Psoas muscle (tissue), 8 donors: ENCODE data around the gene NEK9. TPM values are rescaled to one million over a fixed set of nuclear protein-coding genes. Genes with fewer than 3 reads are reported as not detected.

Experiments used
- ATAC-seq, 4 donors: fragments of 200-7000 bp; cut with Tn5 transposase; one replicate each; pipeline ENCODE4 v1.9.1; 2020; ENCODE audit warnings: moderate library complexity in 3 of 4, mild to moderate bottlenecking in 2 of 4
- DNase-seq, 2 donors: peaks; one replicate each; pipeline ENCODE4 v3.0.0-alpha.2; 2020
- H3K27ac ChIP-seq: fragments of 200-600 bp; one replicate; pipeline ENCODE4 v1.8.0; 2022
- H3K27me3 ChIP-seq, 3 donors: fragments of 200-600 bp in 1 of 3; one replicate each; pipeline versions ENCODE4 v1.6.1 to v1.8.0; 2013 to 2022; ENCODE audit warnings: low read length in 2 of 3, mild to moderate bottlenecking in 2 of 3, moderate library complexity in 1 of 3; ENCODE audit not compliant: insufficient read depth in 3 of 3
- H3K36me3 ChIP-seq, 2 donors: fragments of 200-600 bp in 1 of 2; one replicate each; pipeline versions ENCODE4 v1.6.1 to v1.8.0; 2013 to 2022; ENCODE audit warnings: low read depth in 1 of 2, mild to moderate bottlenecking in 1 of 2, moderate library complexity in 1 of 2; ENCODE audit not compliant: insufficient read depth in 1 of 2
- H3K4me1 ChIP-seq: fragments of 200-600 bp; one replicate; pipeline ENCODE4 v1.8.0; 2022
- H3K4me3 ChIP-seq: fragments of 200-600 bp; one replicate; pipeline ENCODE4 v1.8.0; 2022; ENCODE audit warnings: mild to moderate bottlenecking
- H3K9me3 ChIP-seq: fragments of 200-600 bp; one replicate; pipeline ENCODE4 v1.8.0; 2022
- WGBS, 3 donors: extraction: QIAGEN DNeasy Blood & Tissue Kit; methylation state at CpG; one replicate each; pipeline versions ENCODE4 v1.1.6 to v1.1.7; 2013; 5-methylcytosine and 5-hydroxymethylcytosine counted together
- intact Hi-C, 2 donors: fragments of 100-400 bp; cut with DNase I; formaldehyde crosslinking; loops; one replicate each; pipeline versions ENCODE4 v1.11.0 to v1.14.2; 2022
- polyA plus RNA-seq, 3 donors: library from polyadenylated mRNA; stranded (reverse); fragments of 200-250 nt; gene quantifications; one replicate each; pipeline ENCODE4 v1.2.3, GENCODE V29; 2013
- total RNA-seq, 4 donors: library from RNA; stranded (reverse); fragmentation: NEBNext Ultra II Directional in 2 of 4; extraction: Animal tissue kit (Norgen Biotek cat#: 25700) in 2 of 4; gene quantifications; one replicate each; pipeline versions ENCODE4 v1.2.1 to v1.2.4, GENCODE V29; 2021 to 2023
- TF ChIP-seq, protein P1 (sequence below): fragments of 200-600 bp; IDR thresholded peaks from one replicate; pipeline ENCODE4 v1.8.0; 2022; ENCODE audit warnings: antibody characterized with exemption
- donor health status: healthy with polysubstance abuse.
- donor health status: DM: no; HTN: no; CAD: no; lungs with moderate emphysema.
- donor health status: Bipolar disorder and iron deficiency.
- donor health status: healthy.
- donor health status: DM: yes; HTN: yes; CAD: no.
- donor health status: DM: no; HTN: no; CAD: no.
- donor health status: DM: no; HTN: no; CAD: no.
- donor health status: DM: yes; HTN: yes; CAD: no.

The NEK9 gene
- total and polyA plus RNA-seq, 7 donors: 17.9 to 116 (median 69.1) TPM

DNA sequence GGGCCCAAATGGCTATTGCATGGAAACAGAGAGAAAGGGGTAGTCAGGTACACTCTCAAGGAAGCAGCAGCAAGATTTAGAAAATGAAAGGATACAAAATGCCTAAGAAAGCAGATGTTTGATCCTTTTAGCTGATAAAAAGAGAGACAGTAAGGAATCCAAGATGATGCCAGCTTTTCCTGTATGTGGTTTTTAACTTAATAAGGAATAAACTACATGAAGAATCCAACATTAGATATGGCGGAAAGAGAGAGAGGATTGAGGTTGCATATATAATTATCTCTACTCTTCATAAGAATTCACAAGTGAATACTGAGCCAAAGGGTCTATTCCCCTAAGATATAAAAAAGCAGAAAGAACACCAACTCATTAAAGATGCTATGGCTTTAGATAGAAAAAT lies 38.0 kb upstream of the NEK9 start:
- Histone ChIP-seq H3K9me3 (no peaks in the 10 kb centered on the region), H3K27me3 (no peaks in the 10 kb centered on the region), H3K36me3 (no peaks in the 10 kb centered on the region), H3K4me3 (no peak overlapping the region), H3K27ac (no peak overlapping the region), H3K4me1 (peaks cover 62% of the 10 kb centered on the region)
- DNase-seq (no peak), ATAC-seq (no peak)
- intact Hi-C loops: no loop called here
- WGBS, 3 donors: 52 to 99% (median 94%) methylated on average over 1 of the region's 1 CpG
- TF ChIP-seq, protein P1, sequence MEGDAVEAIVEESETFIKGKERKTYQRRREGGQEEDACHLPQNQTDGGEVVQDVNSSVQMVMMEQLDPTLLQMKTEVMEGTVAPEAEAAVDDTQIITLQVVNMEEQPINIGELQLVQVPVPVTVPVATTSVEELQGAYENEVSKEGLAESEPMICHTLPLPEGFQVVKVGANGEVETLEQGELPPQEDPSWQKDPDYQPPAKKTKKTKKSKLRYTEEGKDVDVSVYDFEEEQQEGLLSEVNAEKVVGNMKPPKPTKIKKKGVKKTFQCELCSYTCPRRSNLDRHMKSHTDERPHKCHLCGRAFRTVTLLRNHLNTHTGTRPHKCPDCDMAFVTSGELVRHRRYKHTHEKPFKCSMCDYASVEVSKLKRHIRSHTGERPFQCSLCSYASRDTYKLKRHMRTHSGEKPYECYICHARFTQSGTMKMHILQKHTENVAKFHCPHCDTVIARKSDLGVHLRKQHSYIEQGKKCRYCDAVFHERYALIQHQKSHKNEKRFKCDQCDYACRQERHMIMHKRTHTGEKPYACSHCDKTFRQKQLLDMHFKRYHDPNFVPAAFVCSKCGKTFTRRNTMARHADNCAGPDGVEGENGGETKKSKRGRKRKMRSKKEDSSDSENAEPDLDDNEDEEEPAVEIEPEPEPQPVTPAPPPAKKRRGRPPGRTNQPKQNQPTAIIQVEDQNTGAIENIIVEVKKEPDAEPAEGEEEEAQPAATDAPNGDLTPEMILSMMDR: no peak

DNA sequence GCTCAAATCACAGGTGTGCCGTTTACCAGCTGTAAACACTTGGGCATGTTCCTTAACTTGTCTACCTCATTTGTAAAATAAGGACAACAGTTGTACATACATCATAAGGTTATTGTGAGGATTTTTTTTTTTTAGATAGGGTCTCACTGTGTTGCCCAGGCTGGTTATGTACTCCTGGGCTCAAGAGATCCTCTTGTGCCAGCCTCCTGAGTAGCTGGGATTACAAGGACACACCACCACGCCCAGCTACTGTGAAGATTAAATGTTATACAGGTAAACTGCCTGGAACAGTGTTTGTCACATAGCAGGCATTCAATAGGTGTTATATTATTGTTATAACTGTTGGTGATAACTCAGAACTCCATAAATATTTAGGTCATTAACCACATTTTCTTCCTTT lies 36.8 kb upstream of the NEK9 start:
- intact Hi-C loops: no loop called here
- Histone ChIP-seq H3K27me3 (no peaks in the 10 kb centered on the region), H3K27ac (no peak overlapping the region)

DNA sequence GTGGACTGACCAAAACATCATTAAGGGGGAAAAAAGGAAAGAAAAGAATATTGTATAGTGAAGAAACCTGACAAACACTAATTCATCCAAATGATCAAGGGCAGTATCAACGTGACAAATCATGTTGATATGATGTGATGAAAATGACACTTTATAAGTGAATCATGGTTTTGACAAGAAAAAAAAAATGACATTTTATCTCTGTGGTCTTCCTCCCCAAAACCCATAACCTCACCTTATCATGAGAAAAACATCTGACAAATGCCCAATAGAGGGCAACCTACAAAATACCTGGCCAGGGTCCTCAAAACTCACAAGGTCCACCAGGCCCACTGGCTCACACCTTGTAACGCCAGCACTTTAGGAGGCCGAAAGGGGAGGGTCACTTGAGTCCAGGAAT lies 35.8 kb upstream of the NEK9 start:
- no peak overlapping the region for H3K4me3 ChIP-seq
- WGBS, 3 donors: 84 to 89% (median 89%) methylated on average over 3 of the region's 3 CpGs
- intact Hi-C loops: no loop called here
- ATAC-seq (no peak), DNase-seq (no peak)
- TF ChIP-seq, protein P1: no peak
- no peaks in the 10 kb centered on the region for H3K36me3 ChIP-seq
- no peak overlapping the region for H3K27ac ChIP-seq
- peaks cover 57% of the 10 kb centered on the region for H3K4me1 ChIP-seq
- no peaks in the 10 kb centered on the region for H3K9me3 ChIP-seq
- no peaks in the 10 kb centered on the region for H3K27me3 ChIP-seq

More for the DNA sequence above, 36.8 kb upstream of the NEK9 start:
- no peak for ATAC-seq
- peaks cover 67% of the 10 kb centered on the region for H3K4me1 ChIP-seq
- 90 to 93% (median 92%) methylated on average over 2 of the region's 2 CpGs for WGBS, 3 donors
- no peaks in the 10 kb centered on the region for H3K36me3 ChIP-seq
- H3K4me3 ChIP-seq: no peak overlapping the region
- DNase-seq: no peak
- TF ChIP-seq, protein P1: no peak
- no peaks in the 10 kb centered on the region for H3K9me3 ChIP-seq

DNA sequence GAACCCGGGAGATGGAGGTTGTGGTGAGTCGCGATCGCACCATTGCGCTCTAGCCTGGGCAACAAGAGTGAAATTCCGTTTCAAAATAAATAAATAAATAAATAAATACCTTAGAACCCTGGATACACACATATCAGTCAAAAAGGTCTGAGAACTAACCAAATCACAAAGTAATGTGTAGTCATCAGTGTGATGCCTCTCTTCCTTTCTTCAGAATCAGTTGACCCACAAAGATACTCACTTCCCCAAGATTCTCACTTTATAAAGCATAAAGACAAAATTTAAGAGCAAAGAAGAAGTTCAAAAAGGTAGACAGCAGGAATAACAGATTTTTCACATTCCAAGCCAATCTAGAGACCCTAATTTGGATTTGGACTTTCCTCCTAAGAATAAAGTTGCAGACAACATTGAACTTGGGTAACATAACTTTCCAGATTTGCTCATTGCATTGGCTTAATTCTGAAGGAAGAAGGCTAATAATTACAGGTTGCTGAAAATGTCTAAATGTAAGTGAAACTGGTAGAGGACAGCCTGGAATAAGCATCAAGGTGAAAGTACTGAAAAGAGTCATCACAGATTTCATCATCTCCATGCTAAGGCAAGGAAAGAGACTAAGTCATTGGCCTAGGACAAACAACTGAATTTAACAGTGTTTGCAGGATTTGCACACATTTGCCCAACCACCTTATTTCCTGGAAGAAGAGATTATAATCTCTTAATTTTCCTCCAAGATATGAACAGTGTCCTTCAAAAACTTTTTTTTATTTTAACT lies 32.2 kb upstream of the NEK9 start:
- H3K27ac ChIP-seq: no peak overlapping the region
- 96 to 97% (median 97%) methylated on average over 6 of the region's 6 CpGs for WGBS, 3 donors
- H3K4me3 ChIP-seq: no peak overlapping the region
- ATAC-seq (peak in 3 of 4 donors; percentile 39 to 58 (median 55)), DNase-seq (no peak)
- H3K4me1 ChIP-seq: peaks cover 37% of the 10 kb centered on the region
- H3K9me3 ChIP-seq: no peaks in the 10 kb centered on the region
- TF ChIP-seq, protein P1: no peak
- intact Hi-C loops: no loop called here
- no peaks in the 10 kb centered on the region for H3K27me3 ChIP-seq
- no peaks in the 10 kb centered on the region for H3K36me3 ChIP-seq

DNA sequence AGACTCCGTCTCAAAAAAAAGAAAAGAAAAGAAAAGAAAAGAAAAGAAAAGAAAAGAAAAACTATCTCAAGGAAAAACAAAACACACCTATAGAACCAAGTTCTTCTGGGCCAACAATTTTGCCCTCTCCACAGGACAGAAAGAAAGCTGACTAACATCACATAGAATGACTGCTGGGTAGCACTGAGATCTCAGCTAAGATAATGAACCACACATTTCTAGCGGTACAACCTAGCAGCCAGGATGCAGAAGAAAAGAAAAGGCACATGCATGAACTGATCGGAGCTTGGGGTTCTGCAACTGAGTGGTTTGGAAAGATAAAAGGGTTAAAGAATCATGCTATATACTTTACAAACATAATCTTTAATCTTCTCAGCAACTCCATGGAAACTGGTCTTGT lies 30.1 kb upstream of the NEK9 start:
- peaks cover 35% of the 10 kb centered on the region for H3K4me1 ChIP-seq
- H3K27me3 ChIP-seq: no peaks in the 10 kb centered on the region
- 90 to 95% (median 92%) methylated on average over 3 of the region's 3 CpGs for WGBS, 3 donors
- H3K4me3 ChIP-seq: no peak overlapping the region
- ATAC-seq: no peak
- no peak for DNase-seq
- peaks cover 0 to 4% of the 10 kb centered on the region in 2 donors for H3K36me3 ChIP-seq
- H3K27ac ChIP-seq: no peak overlapping the region
- TF ChIP-seq, protein P1: no peak
- H3K9me3 ChIP-seq: no peaks in the 10 kb centered on the region
- intact Hi-C loops: no loop called here
